Mesothelial cell of epicardium (in vitro differentiated cells): ENCODE measurements around the gene DEPDC5. TPM values are rescaled to one million over a fixed set of nuclear protein-coding genes. Genes with fewer than 3 reads are reported as not detected.
A peak's percentile ranks its signal among the peaks of the same experiment; 100 is the strongest.

ENCODE experiments used
- DNase-seq, 2 experiments: peaks; one replicate each; pipeline ENCODE4 v3.0.0; 2021; ENCODE audit warnings: low spot score in 2 of 2; ENCODE audit not compliant: unreplicated experiment in 2 of 2
- H3K27ac Mint-ChIP-seq: 2 replicates; pipeline ENCODE4 v1.8.0; 2021; ENCODE audit warnings: mixed read lengths
- H3K27me3 Mint-ChIP-seq: 2 replicates; pipeline ENCODE4 v1.8.0; 2021; ENCODE audit warnings: low read depth, mixed read lengths
- H3K36me3 Mint-ChIP-seq: 2 replicates; pipeline ENCODE4 v1.8.0; 2021; ENCODE audit warnings: mixed read lengths
- H3K4me1 Mint-ChIP-seq: 2 replicates; pipeline ENCODE4 v1.8.0; 2021; ENCODE audit warnings: mixed read lengths
- H3K4me3 Mint-ChIP-seq: 2 replicates; pipeline ENCODE4 v1.8.0; 2021; ENCODE audit warnings: mild to moderate bottlenecking, moderate library complexity, mixed read lengths
- H3K9me3 Mint-ChIP-seq: 2 replicates; pipeline ENCODE4 v1.8.0; 2021; ENCODE audit warnings: mixed read lengths
- CTCF ChIP-seq: fragments of 200-600 bp; sonication (generic); IDR thresholded peaks from one replicate; pipeline ENCODE4 v1.5.0; 2021; ENCODE audit warnings: antibody characterized with exemption; ENCODE audit not compliant: unreplicated experiment
- total RNA-seq: library from RNA; stranded (reverse); gene quantifications from 3 replicates; pipeline ENCODE4 v1.2.1, GENCODE V29; 2021

DEPDC5 gene
- total RNA-seq, 1 donor from 2014 or later: 38.3 TPM

- peak overlapping the region; percentile 81 for H3K27ac Mint-ChIP-seq
- H3K4me1 Mint-ChIP-seq: no peaks in the 10 kb centered on the region
- no peaks in the 10 kb centered on the region for H3K9me3 Mint-ChIP-seq
- peaks cover 28% of the 10 kb centered on the region for H3K36me3 Mint-ChIP-seq
- no peaks in the 10 kb centered on the region for H3K27me3 Mint-ChIP-seq
- no peak for DNase-seq
- no peak for TF ChIP-seq CTCF
- H3K4me3 Mint-ChIP-seq: no peak overlapping the region
Observed at GRCh38 chr22:31829505-31829904, 75.7 kb downstream of the DEPDC5 start.

GRCh38 chr22:31830721-31831070 lies 76.9 kb downstream of the DEPDC5 start:
- DNase-seq: no peak
- no peaks in the 10 kb centered on the region for H3K9me3 Mint-ChIP-seq
- no peaks in the 10 kb centered on the region for H3K27me3 Mint-ChIP-seq
- TF ChIP-seq CTCF: no peak
- H3K4me3 Mint-ChIP-seq: no peak overlapping the region
- peaks cover 26% of the 10 kb centered on the region for H3K36me3 Mint-ChIP-seq
- no peaks in the 10 kb centered on the region for H3K4me1 Mint-ChIP-seq
- H3K27ac Mint-ChIP-seq: no peak overlapping the region

- TF ChIP-seq CTCF: no peak
- Mint-ChIP-seq H3K36me3 (peaks cover 22% of the 10 kb centered on the region), H3K9me3 (no peaks in the 10 kb centered on the region), H3K4me3 (no peak overlapping the region), H3K27me3 (no peaks in the 10 kb centered on the region), H3K4me1 (no peaks in the 10 kb centered on the region), H3K27ac (no peak overlapping the region)
- no peak for DNase-seq
Observed at GRCh38 chr22:31833930-31834329, 80.1 kb downstream of the DEPDC5 start.

GRCh38 chr22:31836010-31836409 lies 82.2 kb downstream of the DEPDC5 start:
- Mint-ChIP-seq H3K27me3 (no peaks in the 10 kb centered on the region), H3K4me1 (no peaks in the 10 kb centered on the region), H3K27ac (no peak overlapping the region), H3K4me3 (no peak overlapping the region), H3K36me3 (peaks cover 16% of the 10 kb centered on the region), H3K9me3 (no peaks in the 10 kb centered on the region)
- no peak for TF ChIP-seq CTCF
- DNase-seq: no peak

GRCh38 chr22:31838917-31839316 lies 85.1 kb downstream of the DEPDC5 start:
- no peak overlapping the region for H3K4me3 Mint-ChIP-seq
- no peak for DNase-seq
- H3K4me1 Mint-ChIP-seq: no peaks in the 10 kb centered on the region
- no peaks in the 10 kb centered on the region for H3K9me3 Mint-ChIP-seq
- H3K27ac Mint-ChIP-seq: no peak overlapping the region
- no peaks in the 10 kb centered on the region for H3K27me3 Mint-ChIP-seq
- H3K36me3 Mint-ChIP-seq: peaks cover 19% of the 10 kb centered on the region
- no peak for TF ChIP-seq CTCF

- H3K36me3 Mint-ChIP-seq: peaks cover 25% of the 10 kb centered on the region
- no peaks in the 10 kb centered on the region for H3K9me3 Mint-ChIP-seq
- H3K27me3 Mint-ChIP-seq: no peaks in the 10 kb centered on the region
- no peaks in the 10 kb centered on the region for H3K4me1 Mint-ChIP-seq
- no peak overlapping the region for H3K27ac Mint-ChIP-seq
- no peak for TF ChIP-seq CTCF
- no peak overlapping the region for H3K4me3 Mint-ChIP-seq
- DNase-seq: no peak
Observed at GRCh38 chr22:31839986-31840385, 86.2 kb downstream of the DEPDC5 start.
